ENCODE data around the gene DUOX1. TPM values are rescaled to one million over a fixed set of nuclear protein-coding genes. Genes with fewer than 3 reads are reported as not detected.

DUOX1 gene
- total and polyA plus RNA-seq, 9 of the 15 experiments (the other 6 are each of a cell fraction or from before 2014, with no cell fraction given), result 0.01 to 0.22 (median 0.01) TPM; not detected in 6

GRCh38 chr15:45083223-45083622, 46.6 kb upstream of the DUOX1 start (continued):
- no peak for TF ChIP-seq RREB1 (CRISPR knock-in tag; IDR thresholded peaks at IDR 0.05)
- TF ChIP-seq HMGN3 (IDR thresholded peaks at IDR 0.05; ENCODE audit: borderline replicate concordance, extremely low read depth, insufficient read length, low read depth, low read length), result no peak
- no peak for TF ChIP-seq RBBP5 (IDR thresholded peaks at IDR 0.05; ENCODE audit: borderline replicate concordance, insufficient read depth, low read length, poor library complexity, severe bottlenecking)
- TF ChIP-seq CBFB (CRISPR knock-in tag; IDR thresholded peaks at IDR 0.05), result no peak
- TF ChIP-seq MED1 (CRISPR knock-in tag; IDR thresholded peaks at IDR 0.05; ENCODE audit: borderline replicate concordance), result no peak
